GM19395 (cell line): Measurements from ENCODE around the gene TPM4.

Experiments used
- ATAC-seq: cut with Tn5 transposase; IDR thresholded peaks from one replicate; pipeline ENCODE4 v1.9.1; 2021; ENCODE audit warnings: mild to moderate bottlenecking, moderate library complexity; ENCODE audit not compliant: unreplicated experiment

Gene TPM4

DNA sequence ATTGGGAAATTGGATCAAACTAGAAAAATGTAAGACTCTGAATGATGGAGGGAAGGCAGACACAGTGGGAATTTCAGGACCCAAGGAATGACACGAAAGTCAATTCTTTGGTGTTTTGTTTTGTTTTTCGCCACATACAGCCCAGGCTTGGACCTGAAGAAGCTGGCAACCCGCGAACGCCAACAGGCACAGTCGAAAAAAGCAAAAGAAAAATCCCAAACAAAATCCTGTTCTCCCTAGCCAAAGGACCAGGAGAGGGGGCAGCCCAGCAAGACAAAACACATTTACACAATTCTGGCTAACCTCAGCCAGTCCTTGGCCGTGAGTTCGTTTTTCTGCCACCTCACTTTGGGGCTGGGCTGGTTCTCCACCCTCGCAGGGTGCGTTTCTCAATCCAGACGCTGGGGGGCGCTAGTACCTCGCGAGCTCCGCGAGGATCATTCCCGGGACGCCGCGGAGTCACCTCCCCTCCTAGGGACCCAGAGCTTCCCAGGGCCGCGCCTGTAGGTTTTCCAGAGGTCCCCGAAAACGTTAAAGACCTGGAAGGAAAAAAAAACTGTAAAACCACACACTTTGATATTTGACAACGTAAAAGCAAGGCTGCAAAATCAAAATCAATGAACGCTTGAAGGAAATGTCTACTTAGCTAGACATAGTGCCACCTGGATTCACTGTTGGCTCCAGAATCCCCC lies 34.9 kb upstream of the TPM4 start:
- no peak for ATAC-seq

DNA sequence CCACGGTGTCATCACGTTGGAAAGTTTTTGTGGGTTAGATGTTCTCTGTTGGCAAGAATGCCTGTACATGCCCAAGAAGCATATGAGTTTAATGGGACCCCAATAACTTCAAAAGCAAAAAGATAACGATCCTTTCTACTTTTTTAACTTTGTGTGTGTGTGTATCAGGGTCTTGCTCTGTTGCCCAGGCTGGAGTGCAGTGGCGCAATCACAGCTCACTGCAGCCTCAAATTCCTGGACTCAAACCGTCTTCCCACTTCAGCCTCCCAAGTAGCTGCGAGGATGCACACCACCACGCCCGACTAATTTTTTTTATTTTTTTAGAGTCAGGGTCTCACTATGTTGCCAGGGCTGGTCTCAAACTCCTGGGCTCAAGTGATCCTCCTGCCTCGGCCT lies 34.3 kb upstream of the TPM4 start:
- no peak for ATAC-seq

DNA sequence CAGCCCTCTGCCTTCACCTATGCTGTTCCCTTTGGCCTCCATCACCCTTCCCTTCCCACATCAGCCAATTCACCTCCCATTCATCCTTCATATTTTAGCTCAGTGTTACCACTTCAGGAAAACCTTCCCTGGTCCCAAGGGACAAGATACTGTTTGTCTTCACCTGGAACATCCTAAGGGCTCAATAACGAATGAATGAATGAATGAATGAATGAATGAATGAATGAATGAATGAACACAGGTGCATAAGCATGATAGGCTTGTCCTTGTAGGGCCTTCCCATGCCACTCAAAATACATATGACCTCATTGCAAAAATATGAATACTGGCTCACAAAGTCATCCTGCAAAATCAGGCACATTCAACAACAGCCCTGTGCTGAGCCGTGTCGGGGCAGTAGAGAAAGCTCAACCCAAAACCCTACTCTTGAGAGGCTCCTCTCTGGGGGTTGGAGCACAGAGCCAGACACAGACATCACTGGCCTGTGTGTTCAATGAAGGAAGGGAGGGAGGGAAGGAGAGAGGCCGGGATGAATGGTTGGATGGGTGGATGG lies 33.7 kb upstream of the TPM4 start:
- no peak for ATAC-seq

DNA sequence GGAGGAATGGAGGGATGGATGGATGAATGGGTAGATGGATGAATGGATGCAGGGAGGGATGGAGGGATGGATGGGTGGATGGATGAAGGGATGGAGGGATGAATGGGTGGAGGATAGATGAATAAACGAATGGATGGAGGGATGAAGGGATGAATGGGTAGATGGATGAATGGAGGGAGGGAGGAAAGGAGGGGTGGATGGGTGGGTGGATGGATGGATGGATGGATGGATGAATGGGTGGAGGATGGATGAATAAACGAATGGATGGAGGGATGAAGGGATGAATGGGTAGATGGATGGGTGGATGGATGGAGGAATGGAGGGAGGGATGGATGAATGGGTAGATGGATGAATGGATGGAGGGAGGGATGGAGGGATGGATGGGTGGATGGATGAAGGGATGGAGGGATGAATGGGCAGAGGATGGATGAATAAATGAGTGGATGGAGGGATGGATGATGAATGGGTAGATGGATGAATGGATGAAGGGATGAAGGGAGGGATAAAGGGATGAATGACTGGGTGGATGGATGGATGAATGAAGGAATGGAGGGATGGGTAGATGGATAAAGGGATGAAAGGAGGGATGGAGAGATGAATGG lies 33.0 kb upstream of the TPM4 start:
- ATAC-seq: no peak

DNA sequence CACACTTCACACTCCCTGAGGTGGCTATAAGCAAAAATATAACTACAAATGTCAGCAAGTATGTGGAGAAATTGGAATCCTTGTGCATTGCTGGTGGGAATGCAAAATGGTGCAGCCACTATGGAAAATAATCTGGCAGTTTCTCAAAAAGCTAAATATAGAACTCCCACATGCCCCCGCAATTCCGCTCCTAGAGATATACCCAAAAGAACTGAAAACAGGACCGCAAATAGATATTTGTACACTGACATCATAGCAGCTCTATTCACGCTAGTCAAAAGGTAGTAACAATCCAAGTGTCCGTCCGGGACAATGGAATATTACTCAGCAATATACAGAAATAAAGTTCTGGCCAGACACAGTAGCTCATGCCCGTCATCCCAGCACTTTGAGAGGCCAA lies 31.5 kb upstream of the TPM4 start:
- no peak for ATAC-seq

DNA sequence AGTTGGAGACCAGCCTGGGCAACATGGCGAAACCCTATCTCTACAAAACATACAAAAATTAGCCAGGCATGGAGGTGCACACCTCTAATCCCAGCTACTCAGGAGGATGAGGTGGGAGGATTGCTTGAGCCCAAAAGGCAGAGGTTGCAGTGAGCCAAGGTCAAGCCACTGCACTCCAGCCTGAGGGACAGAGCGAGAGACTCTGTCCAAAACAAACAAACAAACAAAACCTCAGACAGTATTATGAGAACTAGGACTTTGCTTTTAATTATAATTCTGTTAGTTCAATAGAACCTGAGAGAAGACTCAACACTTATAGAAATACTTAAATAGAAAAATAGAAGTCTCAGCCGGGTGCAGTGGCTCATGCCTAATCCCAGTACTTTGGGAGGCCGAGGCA lies 31.1 kb upstream of the TPM4 start:
- ATAC-seq: no peak

DNA sequence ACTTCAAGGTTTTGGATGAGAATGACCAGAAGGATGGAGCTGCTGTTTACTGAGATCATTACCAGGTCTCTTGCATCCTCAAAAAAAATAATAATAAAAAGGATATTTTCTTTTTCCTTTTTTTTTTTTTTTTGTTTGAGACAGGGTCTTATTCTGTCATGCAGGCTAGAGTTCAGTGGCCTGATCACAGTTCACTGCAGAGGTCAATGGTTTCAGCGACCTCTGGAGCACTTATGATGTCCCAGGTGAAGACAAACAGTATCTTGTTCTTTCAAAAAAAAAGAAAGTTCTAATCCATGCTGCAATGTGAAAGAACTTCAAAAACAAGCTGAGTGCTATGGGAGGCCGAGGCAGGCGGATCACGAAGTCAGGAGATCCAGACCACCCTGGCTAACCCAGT lies 30.4 kb upstream of the TPM4 start:
- no peak for ATAC-seq

DNA sequence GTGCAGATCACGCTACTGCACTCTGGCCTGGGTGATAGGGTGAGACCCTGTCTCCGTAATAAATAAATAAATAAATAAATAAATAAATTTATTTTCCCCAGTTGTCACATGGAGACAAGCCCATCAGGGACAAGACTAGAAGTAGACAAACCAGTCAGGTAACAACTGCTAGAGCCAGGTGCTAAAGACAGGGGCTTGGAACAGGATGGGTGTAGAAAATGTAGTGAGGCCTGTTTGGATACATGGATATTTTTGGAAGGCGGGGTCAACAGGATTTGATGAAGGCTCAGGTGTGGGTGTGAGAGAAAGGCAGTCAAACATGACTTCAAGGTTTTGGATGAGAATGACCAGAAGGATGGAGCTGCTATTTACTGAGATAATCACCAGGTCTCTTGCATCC lies 27.7 kb upstream of the TPM4 start:
- no peak for ATAC-seq

DNA sequence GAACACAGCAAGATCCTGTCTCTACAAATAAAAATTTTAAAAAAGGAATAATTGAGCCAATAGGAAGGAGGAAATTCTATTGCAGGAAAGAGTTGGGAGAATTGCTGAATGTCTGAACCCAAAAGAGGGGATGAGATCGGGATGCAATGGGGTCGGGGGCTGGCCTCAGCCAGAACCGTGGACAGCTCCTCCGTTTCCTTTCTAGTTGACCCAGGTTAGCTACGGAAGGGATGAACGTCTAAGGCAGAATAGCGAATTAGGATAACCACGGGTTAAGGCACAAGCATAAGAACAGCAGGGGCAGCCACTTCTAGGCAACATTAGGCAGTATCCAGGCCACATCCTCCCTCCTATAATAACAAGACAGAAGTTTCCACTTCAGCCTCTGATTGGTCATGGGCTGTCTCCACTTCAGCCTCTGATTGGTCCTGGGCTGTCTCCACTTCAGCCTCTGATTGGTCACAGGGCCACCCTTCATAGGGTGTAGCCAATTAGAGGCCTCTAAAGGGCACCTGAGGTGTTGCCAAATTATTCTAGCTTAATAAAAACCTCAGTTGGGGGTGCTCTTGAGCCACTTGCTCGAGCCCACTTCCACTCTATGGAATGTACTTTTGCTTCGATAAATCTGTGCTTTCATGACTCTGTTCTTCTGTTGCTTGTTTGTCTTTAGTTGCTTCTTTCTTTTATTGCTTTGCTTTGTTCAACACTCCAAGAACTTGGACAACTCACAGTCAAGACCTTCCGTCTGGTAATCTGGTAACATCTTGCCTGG lies 24.9 kb upstream of the TPM4 start:
- no peak for ATAC-seq

DNA sequence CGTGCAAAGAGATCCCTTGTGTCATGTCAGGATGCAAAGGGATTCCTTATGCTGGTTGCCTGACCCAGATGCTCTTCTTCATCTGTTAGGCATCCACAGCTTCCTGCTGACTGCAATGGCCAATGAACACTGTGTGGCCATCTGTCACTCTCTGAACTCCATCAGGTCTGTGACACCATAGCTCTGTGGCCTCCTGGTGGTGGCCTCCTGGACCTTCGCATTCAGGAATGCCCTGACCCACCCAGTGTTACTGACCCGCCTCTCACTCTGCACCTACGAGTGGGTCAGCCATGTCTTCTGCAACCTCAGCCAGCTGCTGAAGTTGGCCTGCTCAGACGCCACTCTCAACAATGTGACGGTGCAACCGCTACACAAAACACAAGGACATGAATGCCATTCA lies 23.9 kb upstream of the TPM4 start:
- no peak for ATAC-seq

DNA sequence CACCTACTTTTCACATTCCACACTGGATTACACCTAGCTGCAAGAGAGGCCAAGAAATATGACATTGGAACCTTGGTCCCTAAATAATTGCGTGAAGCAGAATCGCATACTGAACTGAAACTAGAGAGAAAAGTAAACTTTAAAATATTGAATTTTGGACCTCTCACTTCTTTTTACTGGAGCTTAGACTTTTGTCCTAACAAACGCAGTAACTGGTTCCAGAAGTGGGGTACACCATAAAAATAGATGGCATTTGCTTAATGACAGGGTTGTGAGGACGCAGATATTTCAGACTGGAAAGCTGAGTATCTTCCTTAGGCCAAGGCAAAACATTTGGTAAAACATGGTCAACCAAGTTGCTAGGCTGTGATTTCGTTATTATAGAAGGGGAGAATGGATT lies 19.2 kb upstream of the TPM4 start:
- ATAC-seq: no peak

DNA sequence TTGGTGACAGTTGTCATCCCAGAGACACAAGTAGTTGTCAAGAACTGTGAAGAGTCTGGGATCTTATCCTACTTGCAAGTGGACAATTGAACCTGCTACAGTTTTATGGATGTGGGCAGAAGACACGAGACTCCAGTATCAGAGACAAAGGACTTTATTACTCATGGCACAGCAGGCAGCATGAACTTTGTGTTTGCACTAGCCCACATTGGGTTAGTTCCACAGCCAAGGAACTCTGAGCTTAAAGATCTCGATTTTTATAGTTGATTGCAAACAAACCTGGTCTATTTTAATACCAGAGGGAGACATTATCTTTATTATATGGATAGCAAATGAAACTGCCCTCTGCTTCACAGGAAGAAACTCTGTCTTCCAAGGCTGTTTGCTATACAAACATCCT lies 16.0 kb upstream of the TPM4 start:
- ATAC-seq: no peak

DNA sequence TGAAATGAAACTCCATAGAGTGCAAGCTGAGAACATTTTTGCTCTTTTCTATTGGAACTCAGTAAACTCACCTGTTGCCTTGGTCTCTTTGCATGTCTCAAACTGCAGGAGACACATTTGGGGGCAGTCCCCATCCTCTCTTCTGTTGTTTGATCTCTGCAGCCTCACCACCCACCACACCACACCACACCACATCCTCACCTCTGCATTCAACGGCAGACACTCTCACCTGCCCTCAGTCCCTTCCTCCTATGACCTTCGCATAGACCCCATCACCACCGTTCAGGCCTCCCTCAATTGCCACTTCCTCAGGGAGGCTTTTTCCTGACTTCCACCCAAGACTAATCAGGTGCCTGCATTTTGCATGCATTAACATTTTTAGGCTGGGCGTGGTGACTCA lies 14.4 kb upstream of the TPM4 start:
- no peak for ATAC-seq

DNA sequence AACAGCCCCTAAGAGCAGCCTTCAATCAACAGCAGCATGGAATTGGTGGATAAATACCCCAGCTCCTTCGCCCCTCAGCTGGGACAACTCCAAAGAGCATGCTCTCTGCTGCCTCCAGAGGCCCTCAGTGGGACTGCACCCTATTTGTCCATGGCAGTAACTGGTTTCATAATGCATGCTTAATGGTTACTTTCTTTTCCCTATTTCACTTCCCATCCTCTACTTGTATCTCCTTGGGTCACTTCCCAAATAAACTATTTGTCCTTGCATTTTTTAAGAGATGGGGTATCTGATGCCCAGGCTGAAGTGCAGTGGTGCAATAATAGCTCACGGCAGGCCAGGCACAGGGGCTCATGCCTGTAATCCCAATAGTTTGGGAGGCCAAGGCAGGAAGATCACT lies 13.5 kb upstream of the TPM4 start:
- no peak for ATAC-seq

DNA sequence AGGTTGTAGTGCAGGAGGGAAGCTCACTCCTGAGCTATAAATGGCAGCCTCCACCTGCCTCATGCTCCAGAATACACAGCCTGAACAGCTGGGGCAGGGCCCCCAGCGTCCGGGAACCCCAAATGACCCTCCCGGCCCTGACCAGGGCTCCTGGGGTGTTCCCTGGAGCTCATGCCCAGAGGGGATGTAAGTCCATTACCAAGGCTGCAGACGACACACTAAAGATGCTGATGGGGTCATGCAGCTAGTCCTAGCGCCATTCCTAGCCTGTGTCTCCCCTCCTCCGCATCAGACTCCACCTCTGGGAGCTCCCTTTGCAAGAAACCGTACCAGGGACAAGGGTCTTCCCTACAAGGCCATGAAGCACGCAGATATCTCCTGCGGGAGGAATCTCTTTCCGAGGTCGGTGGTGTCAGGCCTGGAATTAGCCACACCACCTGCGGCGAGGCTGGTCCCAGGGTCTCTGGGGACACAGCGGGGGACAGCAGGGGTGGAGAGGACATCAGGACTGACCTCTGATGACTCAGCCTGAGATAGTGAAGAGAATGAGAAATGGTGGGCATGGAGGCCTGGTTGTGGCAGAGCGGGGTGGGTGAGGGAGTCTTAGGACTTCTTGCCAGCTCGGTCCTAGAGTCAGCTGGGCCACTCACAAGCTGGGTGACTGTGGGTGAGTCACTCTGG lies 11.9 kb upstream of the TPM4 start:
- ATAC-seq: no peak

DNA sequence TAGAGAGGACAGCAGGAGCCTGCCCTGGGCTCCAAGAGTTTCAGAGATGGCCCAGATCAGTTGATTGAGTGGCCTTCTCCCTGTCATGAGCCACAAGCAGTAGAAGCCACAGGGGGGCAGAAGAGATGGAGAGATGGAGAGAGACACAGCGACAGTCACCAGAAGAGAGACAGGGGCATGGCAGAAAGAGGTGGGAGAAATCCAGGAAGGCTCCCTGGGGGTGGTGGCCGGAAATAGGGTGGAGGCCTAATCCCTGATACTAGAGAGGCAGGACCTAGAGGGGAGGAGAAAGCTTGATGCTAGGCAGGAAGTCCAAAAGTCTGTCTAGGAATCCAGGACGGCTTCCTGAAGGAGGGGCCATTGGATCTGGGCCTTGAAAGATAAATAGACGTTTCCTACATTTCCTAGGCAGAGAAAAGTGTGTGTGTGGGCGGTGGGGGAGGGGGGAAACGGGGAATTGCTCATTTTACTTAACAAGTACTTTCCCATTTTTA lies 9.6 kb upstream of the TPM4 start:
- ATAC-seq: no peak

DNA sequence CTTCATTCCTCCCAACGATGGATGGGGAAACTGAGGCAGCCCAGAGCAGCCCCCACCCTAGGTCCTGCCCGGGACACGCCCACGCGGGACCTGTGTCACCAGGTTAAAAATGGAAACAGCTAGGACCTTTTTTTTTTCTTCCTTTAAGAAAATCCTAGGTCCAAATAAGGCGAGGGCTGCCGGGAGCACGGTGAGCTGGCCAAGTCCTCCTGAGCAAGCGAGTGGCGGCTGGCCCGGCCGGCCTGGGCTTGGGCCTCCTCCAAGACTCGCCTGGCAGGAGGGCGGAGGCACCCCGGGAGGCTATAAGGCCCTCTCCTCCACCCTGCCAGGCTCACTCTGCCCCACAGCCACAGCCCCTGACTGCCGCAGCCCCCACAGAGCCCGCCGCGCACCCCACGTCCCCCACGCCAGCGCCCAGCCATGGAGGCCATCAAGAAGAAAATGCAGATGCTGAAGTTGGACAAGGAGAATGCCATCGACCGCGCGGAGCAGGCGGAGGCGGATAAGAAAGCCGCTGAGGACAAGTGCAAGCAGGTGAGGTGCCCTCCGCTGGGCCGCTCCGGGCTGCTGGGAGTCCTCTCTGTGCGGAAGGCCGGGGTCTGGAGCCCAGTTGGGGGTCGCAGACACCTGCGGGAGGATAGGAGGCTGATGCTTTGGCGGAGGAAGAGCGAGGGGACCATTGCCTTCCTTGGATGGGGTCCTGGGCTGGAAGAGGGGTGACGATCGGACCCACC lies 8.9 kb upstream of the TPM4 start:
- ATAC-seq: no peak

DNA sequence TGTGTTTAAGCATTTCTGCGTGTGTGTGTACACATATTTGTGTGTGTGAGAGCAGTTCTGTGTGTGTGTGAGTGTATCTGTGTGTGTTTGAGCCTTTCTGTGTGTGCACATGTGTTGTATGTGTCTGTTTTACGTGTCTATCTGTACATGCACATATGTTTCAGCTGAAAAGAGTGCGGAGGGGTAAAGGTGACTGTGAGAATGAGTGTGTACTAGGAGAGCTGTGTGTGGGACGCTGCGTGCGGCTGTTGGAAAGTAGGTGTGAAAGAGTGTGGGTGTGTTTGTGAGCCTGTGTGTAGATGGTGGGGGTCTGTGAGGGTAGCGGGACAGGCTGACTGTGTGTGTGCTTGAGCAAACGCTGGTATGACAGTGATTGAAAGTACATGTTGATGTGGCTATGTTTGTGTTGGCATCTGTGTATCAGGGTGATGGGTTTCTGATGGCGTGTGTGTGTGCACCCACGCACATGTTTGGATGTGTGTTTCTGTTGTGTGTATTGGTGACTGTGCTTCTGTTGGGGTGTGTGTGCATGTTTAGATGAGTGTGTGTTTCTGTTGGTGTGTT lies 7.5 kb upstream of the TPM4 start:
- no peak for ATAC-seq

DNA sequence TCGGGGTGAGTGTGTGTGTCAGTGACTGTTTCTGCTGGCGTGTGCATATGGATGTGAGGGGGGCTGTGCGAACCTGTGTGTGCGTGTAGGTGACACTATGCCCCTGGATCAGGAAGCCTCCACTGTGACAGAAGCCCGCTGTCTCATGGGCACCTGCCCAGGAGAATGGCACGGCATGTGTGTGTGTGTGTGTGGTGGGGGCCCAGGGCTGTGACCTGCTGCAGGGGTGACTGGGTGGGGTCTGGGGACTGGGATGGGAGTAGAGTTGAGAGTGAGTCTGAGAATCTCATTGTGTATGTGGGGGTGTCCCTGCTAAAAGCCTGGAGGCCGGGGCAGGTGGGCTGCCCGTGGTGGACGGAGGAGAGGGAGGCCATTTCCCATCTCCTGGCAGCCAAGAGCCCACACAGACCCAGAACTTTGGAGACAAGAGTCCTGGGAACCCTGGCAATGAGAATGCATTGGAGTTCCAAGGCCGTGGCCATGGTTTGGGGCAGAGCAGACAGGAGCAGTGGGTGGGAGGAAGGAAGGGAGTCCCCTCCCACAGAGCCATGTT lies 6.4 kb upstream of the TPM4 start:
- no peak for ATAC-seq

DNA sequence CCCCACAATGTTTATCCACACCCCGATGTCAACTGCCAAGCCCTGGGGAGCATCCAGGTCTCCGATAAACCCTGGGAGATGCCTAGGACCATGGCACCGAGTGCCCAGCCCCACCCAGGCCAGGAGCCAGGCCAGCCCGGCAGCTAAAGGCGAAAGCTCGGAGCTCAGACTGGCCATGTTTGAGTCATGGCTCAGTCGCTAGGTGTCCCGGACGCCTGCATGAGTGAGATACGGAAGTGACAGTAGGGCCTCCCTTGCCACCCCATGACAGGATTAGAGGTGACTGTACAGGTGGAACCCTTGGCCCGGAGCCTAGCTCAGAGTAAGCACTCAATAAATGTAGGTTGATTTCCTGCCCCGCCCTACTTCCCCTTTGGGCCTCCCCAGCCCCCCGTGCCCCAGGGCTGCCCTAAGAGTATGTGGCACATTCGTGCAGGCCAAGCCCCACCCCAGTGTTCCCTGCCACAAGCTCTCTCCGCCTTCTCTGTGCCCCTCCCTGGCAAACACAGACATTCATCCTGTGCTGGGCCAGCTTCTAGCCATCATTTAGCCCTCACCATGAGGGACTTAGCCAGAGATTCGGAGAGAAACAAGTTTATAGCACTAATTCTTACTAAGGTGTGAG lies 5.8 kb upstream of the TPM4 start:
- no peak for ATAC-seq
